ENCODE measurements around the gene LRFN2. TPM values are rescaled to one million over a fixed set of nuclear protein-coding genes. Genes with fewer than 3 reads are reported as not detected.

The LRFN2 gene
- total and polyA plus RNA-seq, 2 donors (not counting 1 experiment from before 2014, with no cell fraction given) = not detected

- no peak overlapping the region for H3K4me3 Mint-ChIP-seq
- 93% methylated on average over 16 of the region's 16 CpGs for WGBS (ENCODE audit: insufficient coverage)
- no peaks in the 10 kb centered on the region for H3K36me3 ChIP-seq (replicated peaks in 1 of 2; ENCODE audit: control extremely low read depth in 1 of 2, control insufficient read depth in 1 of 2, extremely low read depth in 1 of 2, insufficient read depth in 2 of 2, low read length in 1 of 2)
- POLR2A ChIA-PET = no interaction called here
- H3K4me1 Mint-ChIP-seq = no peaks in the 10 kb centered on the region
- H3K27me3 ChIP-seq (replicated peaks in 1 of 4; ENCODE audit: control extremely low read depth in 1 of 4, control insufficient read depth in 3 of 4, insufficient read depth in 4 of 4, low read length in 3 of 4) = no peaks in the 10 kb centered on the region
- H3K9me3 Mint-ChIP-seq (ENCODE audit: insufficient read depth) = no peaks in the 10 kb centered on the region
- intact Hi-C loops (cut with micrococcal nuclease) = no loop called here
- TF ChIP-seq EZH2 (IDR thresholded peaks at IDR 0.05; ENCODE audit: borderline replicate concordance, insufficient read depth, low read depth, low read length, poor library complexity, severe bottlenecking) (no peak), CTCF (IDR thresholded peaks at IDR 0.05) (no peak)
- no peak for ATAC-seq (ENCODE audit: low read depth)
- peaks cover 0 to 8% (median 0%) of the 10 kb centered on the region in 3 donors for H3K9me3 ChIP-seq (ENCODE audit: control extremely low read depth in 1 of 3, control insufficient read depth in 2 of 3, insufficient read depth in 1 of 3, low read length in 2 of 3)
- CTCF ChIA-PET = no interaction called here
- no peak for DNase-seq
- H2AFZ ChIP-seq (ENCODE audit: insufficient read depth, low read depth, low read length, poor library complexity, severe bottlenecking) = no peak overlapping the region
- no peaks in the 10 kb centered on the region for H3K4me1 ChIP-seq (ENCODE audit: control insufficient read depth in 2 of 2, insufficient read depth in 2 of 2, low read length in 2 of 2)
- no peak overlapping the region for H3K4me2 ChIP-seq (replicated peaks; ENCODE audit: low read depth, low read length, poor library complexity, severe bottlenecking)
- H4K20me1 ChIP-seq (ENCODE audit: control insufficient read depth, insufficient read depth, low read length, poor library complexity, severe bottlenecking) = no peaks in the 10 kb centered on the region
- H3K27me3 Mint-ChIP-seq = no peaks in the 10 kb centered on the region
- H3K4me3 ChIP-seq (ENCODE audit: control extremely low read depth in 1 of 5, extremely low read depth in 1 of 5, insufficient read depth in 1 of 5, low read depth in 2 of 5, low read length in 4 of 5) = no peak overlapping the region
- no peak overlapping the region for H3K27ac ChIP-seq (ENCODE audit: low read length in 2 of 2)
- no peaks in the 10 kb centered on the region for H3K79me2 ChIP-seq (ENCODE audit: control insufficient read depth, insufficient read depth, low read length)
- no peak overlapping the region for H3K27ac Mint-ChIP-seq
- no peak overlapping the region for H3K9ac ChIP-seq (ENCODE audit: low read length)
Observed at GRCh38 chr6:40392589-40392988, 194.6 kb downstream of the LRFN2 start.

GRCh38 chr6:40391851-40392517 is 195.2 kb downstream of the LRFN2 start:
- Histone ChIP-seq H3K27ac (ENCODE audit: low read length in 2 of 2) (no peak overlapping the region), H3K9ac (ENCODE audit: low read length) (no peak overlapping the region), H2AFZ (ENCODE audit: insufficient read depth, low read depth, low read length, poor library complexity, severe bottlenecking) (no peak overlapping the region), H3K79me2 (ENCODE audit: control insufficient read depth, insufficient read depth, low read length) (no peaks in the 10 kb centered on the region), H3K4me2 (replicated peaks; ENCODE audit: low read depth, low read length, poor library complexity, severe bottlenecking) (no peak overlapping the region), H3K9me3 (ENCODE audit: control extremely low read depth in 1 of 3, control insufficient read depth in 2 of 3, insufficient read depth in 1 of 3, low read length in 2 of 3) (peaks cover 0 to 8% (median 0%) of the 10 kb centered on the region in 3 donors), H3K4me1 (ENCODE audit: control insufficient read depth in 2 of 2, insufficient read depth in 2 of 2, low read length in 2 of 2) (no peaks in the 10 kb centered on the region), H4K20me1 (ENCODE audit: control insufficient read depth, insufficient read depth, low read length, poor library complexity, severe bottlenecking) (no peaks in the 10 kb centered on the region), H3K4me3 (ENCODE audit: control extremely low read depth in 1 of 5, extremely low read depth in 1 of 5, insufficient read depth in 1 of 5, low read depth in 2 of 5, low read length in 4 of 5) (no peak overlapping the region), H3K27me3 (replicated peaks in 1 of 4; ENCODE audit: control extremely low read depth in 1 of 4, control insufficient read depth in 3 of 4, insufficient read depth in 4 of 4, low read length in 3 of 4) (no peaks in the 10 kb centered on the region), H3K36me3 (replicated peaks in 1 of 2; ENCODE audit: control extremely low read depth in 1 of 2, control insufficient read depth in 1 of 2, extremely low read depth in 1 of 2, insufficient read depth in 2 of 2, low read length in 1 of 2) (no peaks in the 10 kb centered on the region)
- no peaks in the 10 kb centered on the region for H3K27me3 Mint-ChIP-seq
- TF ChIP-seq CTCF (IDR thresholded peaks at IDR 0.05) (no peak), EZH2 (IDR thresholded peaks at IDR 0.05; ENCODE audit: borderline replicate concordance, insufficient read depth, low read depth, low read length, poor library complexity, severe bottlenecking) (no peak)
- ChIA-PET POLR2A (no interaction called here), CTCF (no interaction called here)
- 94% methylated on average over 40 of the region's 40 CpGs for WGBS (ENCODE audit: insufficient coverage)
- no peaks in the 10 kb centered on the region for H3K4me1 Mint-ChIP-seq
- no peak for ATAC-seq (ENCODE audit: low read depth)
- H3K4me3 Mint-ChIP-seq = no peak overlapping the region
- no peak overlapping the region for H3K27ac Mint-ChIP-seq
- DNase-seq = no peak
- intact Hi-C loops (cut with micrococcal nuclease) = no loop called here
- H3K9me3 Mint-ChIP-seq (ENCODE audit: insufficient read depth) = no peaks in the 10 kb centered on the region
